HG03066 (cell line): ENCODE measurements around the gene CENPB.

Experiments
- ATAC-seq: cut with Tn5 transposase; IDR thresholded peaks from one replicate; pipeline ENCODE4 v1.9.1; 2021; ENCODE audit warnings: low read depth; ENCODE audit not compliant: unreplicated experiment

The CENPB gene

GRCh38 chr20:3812259-3812681 is 25.7 kb upstream of the CENPB start:
- no peak for ATAC-seq

- no peak for ATAC-seq
These were observed 25.1 kb upstream of the CENPB start for GRCh38 chr20:3811467-3812258.

GRCh38 chr20:3808544-3808943 is 22.0 kb upstream of the CENPB start:
- no peak for ATAC-seq

- ATAC-seq, result no peak
These were observed 18.2 kb upstream of the CENPB start for GRCh38 chr20:3804781-3805180.

- ATAC-seq, result no peak
These were observed 17.8 kb upstream of the CENPB start for GRCh38 chr20:3804254-3804751.

GRCh38 chr20:3803854-3804253 is 17.3 kb upstream of the CENPB start:
- no peak for ATAC-seq

GRCh38 chr20:3803289-3803688 is 16.7 kb upstream of the CENPB start:
- no peak for ATAC-seq

- no peak for ATAC-seq
These were observed 16.1 kb upstream of the CENPB start for GRCh38 chr20:3802524-3803239.

GRCh38 chr20:3801846-3802245 is 15.3 kb upstream of the CENPB start:
- ATAC-seq, result no peak

- ATAC-seq, result no peak
These were observed 14.8 kb upstream of the CENPB start for GRCh38 chr20:3801299-3801698.

GRCh38 chr20:3800878-3801260 is 14.3 kb upstream of the CENPB start:
- ATAC-seq, result no peak

- no peak for ATAC-seq
These were observed 13.8 kb upstream of the CENPB start for GRCh38 chr20:3800256-3800877.

GRCh38 chr20:3798908-3799248 is 12.3 kb upstream of the CENPB start:
- no peak for ATAC-seq

GRCh38 chr20:3798373-3798768 is 11.8 kb upstream of the CENPB start:
- no peak for ATAC-seq

- no peak for ATAC-seq
These were observed 11.2 kb upstream of the CENPB start for GRCh38 chr20:3797592-3798372.

- no peak for ATAC-seq
These were observed 10.6 kb upstream of the CENPB start for GRCh38 chr20:3797226-3797545.

GRCh38 chr20:3796477-3797225 is 10.1 kb upstream of the CENPB start:
- ATAC-seq, result no peak

GRCh38 chr20:3795511-3796468 is 9.2 kb upstream of the CENPB start, which contains the start of gene CDC25B:
CDC25B (plus strand) TSS chr20:3796310; CDS start chr20:3796532, 222 bp downstream.
- ATAC-seq, result peak; percentile 67
